ENCODE results near the gene C11orf54. TPM values are rescaled to one million over a fixed set of nuclear protein-coding genes. Genes with fewer than 3 reads are reported as not detected.

C11orf54 gene
- total RNA-seq, 1 experiment from 2014 or later, result 18.0 TPM

- TF ChIP-seq CTCF (conservative IDR thresholded peaks at IDR 0.05), result no peak
- no peaks in the 10 kb centered on the region for H3K4me1 Mint-ChIP-seq
Observed at GRCh38 chr11:93694557-93694956, 46.9 kb upstream of the C11orf54 start.

More at GRCh38 chr11:93694557-93694956, 46.9 kb upstream of the C11orf54 start:
- no peak overlapping the region for H3K18ac ChIP-seq (ENCODE audit: insufficient read length, low read depth, low read length)
- H4K20me1 ChIP-seq (ENCODE audit: control insufficient read depth, insufficient read depth, insufficient read length), result no peaks in the 10 kb centered on the region
- H2AK5ac ChIP-seq (ENCODE audit: insufficient read length, low read length), result no peak overlapping the region
- Mint-ChIP-seq H3K9me3 (no peaks in the 10 kb centered on the region), H3K27ac (no peak overlapping the region), H3K4me3 (no peak overlapping the region), H3K27me3 (ENCODE audit: low read depth) (no peaks in the 10 kb centered on the region), H3K36me3 (ENCODE audit: insufficient read depth in 1 of 3, low read depth in 3 of 3) (peaks cover 21 to 72% (median 68%) of the 10 kb centered on the region in 3 experiments; a peak in 6 of 7 replicates)
- H3K9ac ChIP-seq (ENCODE audit: extremely low read depth, insufficient read length, low read length), result no peak overlapping the region
- no peaks in the 10 kb centered on the region for H3K23me2 ChIP-seq (ENCODE audit: insufficient read length, low read depth, low read length, poor library complexity, severe bottlenecking)
- no peaks in the 10 kb centered on the region for H3K79me2 ChIP-seq (ENCODE audit: insufficient read depth, low read length)
- no peak overlapping the region for H3K56ac ChIP-seq (ENCODE audit: insufficient read length, low read depth, low read length)
- H3K4me2 ChIP-seq (ENCODE audit: insufficient read depth, insufficient read length, low read length), result no peak overlapping the region
- H3K9me3 ChIP-seq (ENCODE audit: control insufficient read depth, low read depth, low read length), result no peaks in the 10 kb centered on the region
- no peak overlapping the region for H3K4ac ChIP-seq (ENCODE audit: low read depth, low read length)
- H4K8ac ChIP-seq (replicated peaks; ENCODE audit: insufficient read length, low read depth, low read length), result no peak overlapping the region
- no peak overlapping the region for H2BK120ac ChIP-seq (ENCODE audit: low read depth, low read length, poor library complexity, severe bottlenecking)
- no peak overlapping the region for H2BK12ac ChIP-seq (ENCODE audit: insufficient read length, low read depth, low read length)
- no peak overlapping the region for H3K23ac ChIP-seq (ENCODE audit: insufficient read length, low read depth, low read length)
- H3K79me1 ChIP-seq (ENCODE audit: insufficient read depth, low read depth, low read length, poor library complexity, severe bottlenecking), result no peaks in the 10 kb centered on the region
- H2AFZ ChIP-seq (ENCODE audit: low read length), result no peak overlapping the region
- no peak overlapping the region for H3K27ac ChIP-seq (ENCODE audit: insufficient read length, low read depth, low read length)
- H3T11ph ChIP-seq (ENCODE audit: low read length), result no peak overlapping the region
- no peak overlapping the region for H2BK20ac ChIP-seq (ENCODE audit: low read depth, low read length, poor library complexity, severe bottlenecking)
- no peaks in the 10 kb centered on the region for H3K4me1 ChIP-seq (ENCODE audit: insufficient read depth, low read length)
- no peak overlapping the region for H4K5ac ChIP-seq (ENCODE audit: insufficient read length, low read depth, low read length)
- H3K27me3 ChIP-seq (ENCODE audit: insufficient read depth, low read length), result no peaks in the 10 kb centered on the region
- DNase-seq, result no peak
- H4K91ac ChIP-seq (ENCODE audit: insufficient read length, low read depth, low read length), result no peak overlapping the region
- no peak overlapping the region for H3K14ac ChIP-seq (ENCODE audit: insufficient read depth, low read length)
- H2BK15ac ChIP-seq (ENCODE audit: low read depth, low read length), result no peak overlapping the region
- no peak overlapping the region for H2BK5ac ChIP-seq (ENCODE audit: insufficient read length, low read length)
